Tibial nerve (tissue), 4 donors: ENCODE results near the gene CDK5RAP1. TPM values are rescaled to one million over a fixed set of nuclear protein-coding genes. Genes with fewer than 3 reads are reported as not detected.
"Not testable (repeated sequence)": the region's sequence is repeated elsewhere in the genome, so short reads cannot be mapped to it uniquely, and the experiment has no call there.

Experiments used
- DNase-seq, 2 donors: peaks; one replicate each; pipeline ENCODE4 v3.0.0-alpha.2; 2019; ENCODE audit warnings: low spot score in 2 of 2
- H3K27ac ChIP-seq, 4 donors: fragments of 200-600 bp; sonication (generic) in 3 of 4; one replicate each; pipeline ENCODE4 v1.5.1; 2017 to 2019; ENCODE audit warnings: mild to moderate bottlenecking in 1 of 4
- H3K27me3 ChIP-seq, 2 donors: fragments of 200-600 bp; sonication (generic) in 1 of 2; one replicate each; pipeline versions ENCODE4 v1.5.1 to v1.6.0; 2017 to 2019
- H3K36me3 ChIP-seq, 3 donors: fragments of 200-600 bp; sonication (generic); one replicate each; pipeline ENCODE4 v1.5.1; 2018 to 2019
- H3K4me1 ChIP-seq, 4 donors: fragments of 200-600 bp; sonication (generic) in 3 of 4; one replicate each; pipeline ENCODE4 v1.5.1; 2017 to 2019
- H3K4me3 ChIP-seq, 4 donors: fragments of 200-600 bp; sonication (generic) in 3 of 4; one replicate each; pipeline ENCODE4 v1.5.1; 2017 to 2019; ENCODE audit warnings: mild to moderate bottlenecking in 1 of 4, moderate library complexity in 1 of 4
- H3K9me3 ChIP-seq, 4 donors: fragments of 200-600 bp; sonication (generic) in 3 of 4; one replicate each; pipeline ENCODE4 v1.5.1; 2017 to 2019
- CTCF ChIP-seq, 5 experiments: fragments of 200-600 bp in 3 of 5; fragments of 450-650 bp in 2 of 5; sonication (generic) in 3 of 5; IDR thresholded peaks; one replicate each; pipeline ENCODE4 v1.5.1; 2016 to 2019; ENCODE audit warnings: antibody characterized with exemption in 5 of 5, mild to moderate bottlenecking in 3 of 5, moderate library complexity in 2 of 5
- EP300 ChIP-seq, 2 donors: sonication (generic); formaldehyde crosslinking; IDR thresholded peaks; one replicate each; pipeline ENCODE4 v1.6.1; 2017; ENCODE audit warnings: antibody characterized with exemption in 2 of 2, mild to moderate bottlenecking in 1 of 2
- POLR2A ChIP-seq, 2 donors: fragments of 450-650 bp; IDR thresholded peaks; one replicate each; pipeline ENCODE4 v1.6.1; 2017; ENCODE audit warnings: antibody characterized with exemption in 2 of 2, mild to moderate bottlenecking in 2 of 2, moderate library complexity in 2 of 2
- WGBS, 2 donors: methylation state at CpG; one replicate each; pipeline ENCODE4 v1.1.5; 2018; 5-methylcytosine and 5-hydroxymethylcytosine counted together
- total RNA-seq, 4 donors: library from RNA; depleted of rRNA; stranded (reverse); fragments of >200 nt; gene quantifications; one replicate each; pipeline ENCODE4 v1.1.0, GENCODE V29; 2016

The CDK5RAP1 gene
- total RNA-seq, 4 donors from 2014 or later = 29.5 to 36.7 (median 32.7) TPM

- peaks cover 0 to 53% (median 26%) of the 10 kb centered on the region in 4 donors for H3K4me1 ChIP-seq
- no peaks in the 10 kb centered on the region for H3K27me3 ChIP-seq
- H3K4me3 ChIP-seq = peak overlapping the region; percentile 85 to 97 (median 93)
- 0% methylated on average over 8 of the region's 8 CpGs for WGBS, 2 donors
- peak overlapping the region; percentile 32 to 83 (median 76) for H3K27ac ChIP-seq
- no peak for DNase-seq
- peaks cover 0 to 13% (median 0%) of the 10 kb centered on the region in 3 donors for H3K36me3 ChIP-seq
- no peak for TF ChIP-seq CTCF (IDR thresholded peaks at IDR 0.05)
- TF ChIP-seq POLR2A (IDR thresholded peaks at IDR 0.05) = no peak
- TF ChIP-seq EP300 (IDR thresholded peaks at IDR 0.05) = no peak
- no peaks in the 10 kb centered on the region for H3K9me3 ChIP-seq
Observed at GRCh38 chr20:33400812-33401183, 521 bp downstream of the CDK5RAP1 start.

DNA sequence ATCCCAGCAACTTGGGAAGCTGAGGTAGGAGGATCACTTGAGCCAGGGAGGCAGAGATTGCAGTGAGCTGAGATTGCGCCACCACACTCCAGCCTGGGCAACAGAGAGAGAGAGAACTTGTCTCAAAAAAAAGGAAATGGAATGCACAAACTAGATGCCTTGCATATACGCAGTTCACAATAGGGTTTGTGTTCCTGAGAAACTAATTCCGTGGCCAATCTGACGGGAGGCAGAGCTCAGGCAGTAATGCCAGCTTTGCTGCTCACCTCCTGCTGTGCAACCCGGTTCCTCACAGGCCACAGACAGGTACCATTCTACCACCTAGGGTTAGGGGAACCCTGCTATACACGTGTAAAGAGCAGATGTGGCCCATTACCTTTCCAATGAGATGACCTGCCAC is 1.4 kb downstream of the CDK5RAP1 start:
- peaks cover 0 to 56% (median 26%) of the 10 kb centered on the region in 4 donors for H3K4me1 ChIP-seq
- H3K27ac ChIP-seq = peak overlapping the region in 1 of 4 donors; percentile 83
- no peak for DNase-seq
- WGBS, 2 donors = 36 to 49% methylated on average over 6 of the region's 6 CpGs
- peak overlapping the region in 2 of 4 donors; percentile 4 to 85 for H3K4me3 ChIP-seq
- TF ChIP-seq POLR2A (IDR thresholded peaks at IDR 0.05) = no peak
- TF ChIP-seq CTCF (IDR thresholded peaks at IDR 0.05) = no peak
- no peak for TF ChIP-seq EP300 (IDR thresholded peaks at IDR 0.05)
- H3K27me3 ChIP-seq = no peaks in the 10 kb centered on the region
- no peaks in the 10 kb centered on the region for H3K9me3 ChIP-seq
- peaks cover 0 to 19% (median 0%) of the 10 kb centered on the region in 3 donors for H3K36me3 ChIP-seq

DNA sequence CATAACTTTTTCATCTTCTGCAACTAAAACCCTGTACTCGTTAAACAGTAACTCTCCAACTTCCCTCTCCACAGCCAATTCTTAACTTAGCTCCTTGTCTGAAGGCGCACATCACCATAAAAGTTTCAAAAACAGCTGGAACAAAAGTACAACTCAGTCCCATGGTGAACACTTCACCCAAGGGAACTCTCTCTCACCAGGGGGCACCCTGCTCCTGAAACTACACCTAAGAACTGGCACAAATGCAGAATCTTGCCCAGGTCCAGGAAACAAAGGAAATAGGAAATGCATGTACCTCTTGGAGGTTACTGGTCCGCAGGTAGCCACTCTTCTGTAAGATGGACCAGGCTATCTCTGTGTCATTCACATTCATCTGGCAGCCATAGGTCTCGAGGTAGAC is 6.6 kb downstream of the CDK5RAP1 start:
- DNase-seq = no peak
- peaks cover 0 to 62% (median 5%) of the 10 kb centered on the region in 3 donors for H3K36me3 ChIP-seq
- no peak overlapping the region for H3K4me3 ChIP-seq
- no peaks in the 10 kb centered on the region for H3K27me3 ChIP-seq
- H3K9me3 ChIP-seq = no peaks in the 10 kb centered on the region
- TF ChIP-seq EP300 (IDR thresholded peaks at IDR 0.05) (no peak), CTCF (IDR thresholded peaks at IDR 0.05) (no peak), POLR2A (IDR thresholded peaks at IDR 0.05) (no peak)
- H3K4me1 ChIP-seq = peaks cover 0 to 48% (median 5%) of the 10 kb centered on the region in 4 donors
- no peak overlapping the region for H3K27ac ChIP-seq
- 92 to 93% methylated on average over 4 of the region's 4 CpGs for WGBS, 2 donors

- TF ChIP-seq EP300 (IDR thresholded peaks at IDR 0.05) (no peak), POLR2A (IDR thresholded peaks at IDR 0.05) (no peak), CTCF (IDR thresholded peaks at IDR 0.05) (no peak)
- Histone ChIP-seq H3K4me1 (peaks cover 0 to 37% (median 0%) of the 10 kb centered on the region in 4 donors), H3K36me3 (peaks cover 0 to 69% (median 5%) of the 10 kb centered on the region in 3 donors), H3K27ac (no peak overlapping the region), H3K9me3 (no peaks in the 10 kb centered on the region), H3K4me3 (no peak overlapping the region), H3K27me3 (no peaks in the 10 kb centered on the region)
- DNase-seq = no peak
- 90 to 97% methylated on average over 4 of the region's 4 CpGs for WGBS, 2 donors
Observed at GRCh38 chr20:33393609-33394008, 7.7 kb downstream of the CDK5RAP1 start.

GRCh38 chr20:33391722-33392415 is 9.4 kb downstream of the CDK5RAP1 start:
- no peak overlapping the region for H3K27ac ChIP-seq
- DNase-seq = no peak
- peaks cover 0 to 83% (median 5%) of the 10 kb centered on the region in 3 donors for H3K36me3 ChIP-seq
- peaks cover 0 to 22% (median 0%) of the 10 kb centered on the region in 4 donors for H3K4me1 ChIP-seq
- no peaks in the 10 kb centered on the region for H3K9me3 ChIP-seq
- H3K27me3 ChIP-seq = no peaks in the 10 kb centered on the region
- 71 to 77% methylated on average over 9 of the region's 9 CpGs for WGBS, 2 donors
- TF ChIP-seq POLR2A (IDR thresholded peaks at IDR 0.05) = no peak
- peak in 1 of 2 donors; percentile 25 for TF ChIP-seq EP300 (IDR thresholded peaks at IDR 0.05)
- no peak overlapping the region for H3K4me3 ChIP-seq

DNA sequence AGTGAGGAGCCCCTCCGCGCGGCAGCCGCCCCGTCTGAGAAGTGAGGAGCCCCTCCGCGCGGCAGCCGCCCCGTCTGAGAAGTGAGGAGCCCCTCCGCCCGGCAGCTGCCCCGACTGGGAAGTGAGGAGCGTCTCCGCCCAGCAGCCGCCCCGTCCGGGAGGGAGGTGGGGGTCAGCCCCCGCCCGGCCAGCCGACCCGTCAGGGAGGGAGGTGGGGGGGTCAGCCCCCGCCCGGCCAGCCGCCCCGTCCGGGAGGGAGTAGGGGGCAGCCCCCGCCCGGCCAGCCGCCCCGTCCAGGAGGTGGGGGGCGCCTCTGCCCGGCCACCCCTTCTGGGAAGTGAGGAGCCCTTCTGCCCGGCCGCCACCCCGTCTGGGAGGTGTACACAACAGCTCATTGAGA is 12.0 kb downstream of the CDK5RAP1 start:
- H3K4me3 ChIP-seq, H3K27ac ChIP-seq, H3K9me3 ChIP-seq, DNase-seq, H3K27me3 ChIP-seq: not testable (repeated sequence)
- H3K4me1 ChIP-seq = peaks cover 0 to 15% (median 0%) of the 10 kb centered on the region in 4 donors
- H3K36me3 ChIP-seq = peaks cover 3 to 86% (median 5%) of the 10 kb centered on the region in 3 donors
- WGBS, 2 donors = 95 to 97% methylated on average over 10 to 28 of the region's 36 CpGs
